Suprapubic skin (tissue), 3 donors: ENCODE measurements around the gene PSMC2.

ENCODE experiments used
- CTCF ChIP-seq, 2 donors: fragments of 200-600 bp in 1 of 2; fragments of 450-650 bp in 1 of 2; sonication (generic) in 1 of 2; IDR thresholded peaks; one replicate each; pipeline ENCODE4 v1.5.1; 2016 to 2019; ENCODE audit warnings: antibody characterized with exemption in 2 of 2, mild to moderate bottlenecking in 1 of 2, moderate library complexity in 1 of 2
- POLR2AphosphoS5 ChIP-seq, 3 donors: sonication (generic); formaldehyde crosslinking; IDR thresholded peaks; one replicate each; pipeline ENCODE4 v1.6.1; 2017; ENCODE audit warnings: antibody characterized with exemption in 3 of 3

GRCh38 chr7:103317009-103317408, 30.4 kb upstream of the PSMC2 start:
- TF ChIP-seq CTCF (IDR thresholded peaks at IDR 0.05) (no peak), POLR2AphosphoS5 (IDR thresholded peaks at IDR 0.05) (no peak)
